MM.1S (cell line): ENCODE data around the gene LMTK2.

Experiments
- CTCF ChIP-seq: fragments of 300-600 bp; sonication (generic); IDR thresholded peaks from 2 replicates; pipeline ENCODE4 v1.5.1; 2016; ENCODE audit warnings: antibody characterized with exemption, low read length, mixed read lengths
- EZH2 ChIP-seq: fragments of 300-600 bp; sonication (generic); optimal IDR thresholded peaks from 2 replicates; pipeline ENCODE3; 2017; ENCODE audit warnings: low read depth, mild to moderate bottlenecking, antibody characterized with exemption, low read length, mixed read lengths
- EZH2phosphoT487 ChIP-seq: fragments of 300-600 bp; sonication (generic); IDR thresholded peaks from 2 replicates; pipeline ENCODE4 v1.6.1; 2018; ENCODE audit warnings: antibody characterized with exemption, low read length

- TF ChIP-seq EZH2phosphoT487 (no peak), CTCF (no peak), EZH2 (no peak)
Observed at GRCh38 chr7:98119256-98119918, 12.7 kb downstream of the LMTK2 start.
